ENCODE results near the gene CDC27.

CDC27 gene

GRCh38 chr17:47102914-47103313 is 86.2 kb downstream of the CDC27 start:
- ChIA-PET POLR2A (no interaction called here), CTCF (no interaction called here)
- no peak for DNase-seq (ENCODE audit: extremely low spot score)
- TF ChIP-seq CTCF (IDR thresholded peaks at IDR 0.05; ENCODE audit: control extremely low read depth, extremely low read depth, low read depth, missing control alignments) = no peak

- POLR2A ChIA-PET = no interaction called here
- peak; percentile 76 for DNase-seq (ENCODE audit: extremely low spot score)
- no peak for TF ChIP-seq CTCF (IDR thresholded peaks at IDR 0.05; ENCODE audit: control extremely low read depth, extremely low read depth, low read depth, missing control alignments)
- CTCF ChIA-PET = no interaction called here
Measured at GRCh38 chr17:47099987-47100711, 88.9 kb downstream of the CDC27 start.

DNA sequence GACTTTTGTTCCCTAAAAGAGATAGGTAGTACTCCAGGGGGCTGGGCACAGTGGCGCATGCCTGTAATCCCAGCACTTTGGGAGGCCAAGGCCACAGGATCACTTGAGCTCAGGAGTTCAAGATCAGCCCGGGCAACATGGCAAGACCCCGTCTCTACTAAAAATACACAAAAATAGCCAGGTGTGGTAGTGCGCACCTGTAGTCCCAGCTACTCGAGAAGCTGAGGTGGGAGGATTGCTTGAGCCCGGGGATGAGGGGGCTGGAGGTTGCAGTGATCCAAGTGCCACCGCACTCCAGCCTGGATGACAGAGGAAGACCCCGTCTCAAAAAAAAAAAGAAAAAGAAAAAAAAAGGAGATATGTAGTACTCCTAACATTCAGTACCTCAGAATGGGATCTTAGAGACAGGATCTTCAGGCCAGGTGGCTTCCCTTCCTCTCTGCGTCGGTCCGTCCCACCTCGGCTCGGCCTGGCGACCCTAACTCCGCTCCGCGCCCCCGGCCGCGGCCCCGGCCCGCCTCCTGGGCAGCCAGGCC is 89.6 kb downstream of the CDC27 start:
- no peak for DNase-seq (ENCODE audit: extremely low spot score)
- ChIA-PET CTCF (no interaction called here), POLR2A (no interaction called here)
- no peak for TF ChIP-seq CTCF (IDR thresholded peaks at IDR 0.05; ENCODE audit: control extremely low read depth, extremely low read depth, low read depth, missing control alignments)

DNA sequence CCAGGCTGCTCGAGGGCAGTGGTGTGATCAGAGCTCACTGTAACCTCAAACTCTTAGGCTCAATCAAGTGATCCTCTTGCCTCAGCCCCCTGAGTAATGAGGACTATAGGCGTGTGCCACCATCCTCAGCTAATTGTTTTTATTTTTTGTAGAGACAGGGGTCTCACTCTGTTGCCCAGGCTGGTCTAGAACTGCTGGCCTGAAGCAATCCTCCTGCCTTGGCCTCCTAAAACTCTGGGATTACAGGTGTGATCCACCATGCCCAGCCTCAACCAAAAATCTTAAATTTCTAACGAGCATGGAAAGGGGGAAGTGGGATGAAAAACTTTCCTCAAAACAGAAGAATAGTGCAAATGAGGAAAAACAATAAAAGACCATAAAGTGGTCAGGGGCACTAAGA is 92.8 kb downstream of the CDC27 start:
- ChIA-PET POLR2A (no interaction called here), CTCF (interaction anchor here (1.9 kb wide), 1 partner anchor 24 kb away, joined by 4 read pairs; no protein-coding TSS in a partner anchor)
- no peak for DNase-seq (ENCODE audit: extremely low spot score)
- TF ChIP-seq CTCF (IDR thresholded peaks at IDR 0.05; ENCODE audit: control extremely low read depth, extremely low read depth, low read depth, missing control alignments) = no peak

- ChIA-PET CTCF (no interaction called here), POLR2A (no interaction called here)
- TF ChIP-seq CTCF (IDR thresholded peaks at IDR 0.05; ENCODE audit: control extremely low read depth, extremely low read depth, low read depth, missing control alignments) = no peak
- DNase-seq (ENCODE audit: extremely low spot score) = no peak
Measured at GRCh38 chr17:47095268-47095667, 93.8 kb downstream of the CDC27 start.

- no peak for DNase-seq (ENCODE audit: extremely low spot score)
- CTCF ChIA-PET = interaction anchor here (1.4 kb wide), 1 partner anchor 10 kb away, joined by 3 read pairs; no protein-coding TSS in a partner anchor
- POLR2A ChIA-PET = interaction anchor here (0.6 kb wide), 1 partner anchor 156 kb away, joined by 3 read pairs; no protein-coding TSS in a partner anchor
- TF ChIP-seq CTCF (IDR thresholded peaks at IDR 0.05; ENCODE audit: control extremely low read depth, extremely low read depth, low read depth, missing control alignments) = no peak
Measured at GRCh38 chr17:47087093-47087492, 102.0 kb downstream of the CDC27 start.
